VCaP (cell line): ENCODE data around the gene ITPKA.

Source experiments
- H3K27ac ChIP-seq: fragments of 450-650 bp; 2 replicates; pipeline ENCODE4 v1.5.1; 2017
- TF ChIP-seq, protein P1 (sequence below): fragments of 450-650 bp; conservative IDR thresholded peaks from 2 replicates; pipeline ENCODE4 v1.5.1; 2017; ENCODE audit warnings: mild to moderate bottlenecking, moderate library complexity

The ITPKA gene

DNA sequence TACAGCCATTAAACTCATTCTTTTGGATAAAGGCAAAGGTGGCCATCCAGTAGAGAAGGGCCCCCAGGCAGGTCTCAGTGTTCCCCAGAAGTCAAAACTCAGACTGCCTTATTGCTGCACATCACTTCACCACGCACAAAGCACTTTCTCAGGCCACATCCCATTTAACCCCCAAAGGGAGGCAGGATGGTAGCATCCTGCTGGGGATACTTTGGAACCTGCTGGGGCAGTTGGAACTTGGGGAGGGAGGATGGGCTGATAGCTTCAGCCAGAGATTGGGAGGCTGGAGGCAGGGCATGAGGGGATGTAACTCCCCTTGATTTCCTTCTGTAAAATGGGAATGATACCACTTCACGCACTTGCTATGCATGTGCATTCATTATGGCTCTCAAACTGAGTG, 5.0 kb downstream of the ITPKA start:
- no peak overlapping the region for H3K27ac ChIP-seq
- TF ChIP-seq, protein P1, sequence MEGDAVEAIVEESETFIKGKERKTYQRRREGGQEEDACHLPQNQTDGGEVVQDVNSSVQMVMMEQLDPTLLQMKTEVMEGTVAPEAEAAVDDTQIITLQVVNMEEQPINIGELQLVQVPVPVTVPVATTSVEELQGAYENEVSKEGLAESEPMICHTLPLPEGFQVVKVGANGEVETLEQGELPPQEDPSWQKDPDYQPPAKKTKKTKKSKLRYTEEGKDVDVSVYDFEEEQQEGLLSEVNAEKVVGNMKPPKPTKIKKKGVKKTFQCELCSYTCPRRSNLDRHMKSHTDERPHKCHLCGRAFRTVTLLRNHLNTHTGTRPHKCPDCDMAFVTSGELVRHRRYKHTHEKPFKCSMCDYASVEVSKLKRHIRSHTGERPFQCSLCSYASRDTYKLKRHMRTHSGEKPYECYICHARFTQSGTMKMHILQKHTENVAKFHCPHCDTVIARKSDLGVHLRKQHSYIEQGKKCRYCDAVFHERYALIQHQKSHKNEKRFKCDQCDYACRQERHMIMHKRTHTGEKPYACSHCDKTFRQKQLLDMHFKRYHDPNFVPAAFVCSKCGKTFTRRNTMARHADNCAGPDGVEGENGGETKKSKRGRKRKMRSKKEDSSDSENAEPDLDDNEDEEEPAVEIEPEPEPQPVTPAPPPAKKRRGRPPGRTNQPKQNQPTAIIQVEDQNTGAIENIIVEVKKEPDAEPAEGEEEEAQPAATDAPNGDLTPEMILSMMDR = no peak

DNA sequence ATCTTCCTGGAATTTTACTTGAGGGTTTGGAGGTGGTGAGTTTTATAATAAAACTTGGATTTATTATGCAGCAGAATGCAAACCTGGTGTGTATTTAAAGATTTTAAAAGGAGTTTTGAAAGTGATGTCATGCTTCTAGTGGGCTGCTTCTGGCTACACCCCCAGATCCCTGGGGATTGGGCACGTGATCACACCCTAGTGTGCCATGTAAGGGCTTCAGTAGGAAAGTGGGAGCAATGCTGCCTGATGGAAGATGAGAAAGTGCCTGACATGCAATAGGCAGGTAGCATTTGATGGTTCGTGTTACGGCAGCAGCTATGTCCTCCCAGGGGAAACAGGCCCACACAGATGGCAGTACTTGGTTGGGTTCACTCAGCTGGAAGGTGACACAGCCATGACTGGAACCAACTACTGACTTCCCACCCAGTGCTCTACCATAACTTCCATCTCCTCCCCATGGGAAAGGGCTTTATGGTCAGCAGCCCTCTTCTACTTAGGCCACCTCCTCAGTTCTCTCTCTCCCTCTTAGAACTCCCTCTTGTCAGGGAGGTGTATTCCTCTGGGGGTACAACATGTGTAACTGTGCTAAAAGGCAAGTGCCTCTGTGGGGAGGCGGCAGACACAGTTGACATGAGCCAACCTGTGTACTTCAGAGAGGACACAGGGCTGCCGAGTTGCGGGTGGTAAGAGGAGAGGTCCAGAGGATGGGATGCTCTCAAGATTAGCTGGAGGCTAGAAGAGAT, 5.6 kb downstream of the ITPKA start:
- TF ChIP-seq, protein P1 = no peak
- H3K27ac ChIP-seq = no peak overlapping the region

DNA sequence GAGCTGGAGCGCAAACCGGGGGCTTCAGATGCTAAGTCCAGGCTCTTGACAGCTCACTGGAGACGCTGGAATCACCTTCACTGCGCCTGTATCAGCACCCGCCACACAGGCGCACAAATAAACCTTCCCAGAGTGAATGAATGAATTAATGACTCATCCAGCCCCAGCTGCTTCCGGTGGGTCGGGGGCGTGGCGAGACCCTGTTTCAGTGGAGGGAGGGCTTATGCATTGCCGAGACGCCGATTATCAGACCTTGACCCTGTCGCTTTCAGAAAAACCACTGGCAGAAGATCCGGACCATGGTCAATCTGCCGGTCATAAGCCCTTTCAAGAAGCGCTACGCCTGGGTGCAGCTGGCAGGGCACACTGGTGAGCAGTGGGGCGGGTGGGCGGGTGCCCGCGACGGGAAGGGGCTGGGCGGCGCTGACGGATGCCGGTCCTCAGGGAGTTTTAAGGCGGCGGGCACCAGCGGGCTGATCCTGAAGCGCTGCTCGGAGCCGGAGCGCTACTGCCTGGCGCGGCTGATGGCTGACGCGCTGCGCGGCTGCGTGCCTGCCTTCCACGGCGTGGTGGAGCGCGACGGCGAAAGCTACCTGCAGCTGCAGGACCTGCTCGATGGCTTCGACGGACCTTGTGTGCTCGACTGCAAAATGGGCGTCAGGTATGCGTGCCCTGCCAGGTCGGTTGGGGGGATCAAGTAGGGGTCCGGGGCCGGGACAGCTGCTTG, 7.7 kb downstream of the ITPKA start:
- H3K27ac ChIP-seq = no peak overlapping the region
- TF ChIP-seq, protein P1 = no peak

DNA sequence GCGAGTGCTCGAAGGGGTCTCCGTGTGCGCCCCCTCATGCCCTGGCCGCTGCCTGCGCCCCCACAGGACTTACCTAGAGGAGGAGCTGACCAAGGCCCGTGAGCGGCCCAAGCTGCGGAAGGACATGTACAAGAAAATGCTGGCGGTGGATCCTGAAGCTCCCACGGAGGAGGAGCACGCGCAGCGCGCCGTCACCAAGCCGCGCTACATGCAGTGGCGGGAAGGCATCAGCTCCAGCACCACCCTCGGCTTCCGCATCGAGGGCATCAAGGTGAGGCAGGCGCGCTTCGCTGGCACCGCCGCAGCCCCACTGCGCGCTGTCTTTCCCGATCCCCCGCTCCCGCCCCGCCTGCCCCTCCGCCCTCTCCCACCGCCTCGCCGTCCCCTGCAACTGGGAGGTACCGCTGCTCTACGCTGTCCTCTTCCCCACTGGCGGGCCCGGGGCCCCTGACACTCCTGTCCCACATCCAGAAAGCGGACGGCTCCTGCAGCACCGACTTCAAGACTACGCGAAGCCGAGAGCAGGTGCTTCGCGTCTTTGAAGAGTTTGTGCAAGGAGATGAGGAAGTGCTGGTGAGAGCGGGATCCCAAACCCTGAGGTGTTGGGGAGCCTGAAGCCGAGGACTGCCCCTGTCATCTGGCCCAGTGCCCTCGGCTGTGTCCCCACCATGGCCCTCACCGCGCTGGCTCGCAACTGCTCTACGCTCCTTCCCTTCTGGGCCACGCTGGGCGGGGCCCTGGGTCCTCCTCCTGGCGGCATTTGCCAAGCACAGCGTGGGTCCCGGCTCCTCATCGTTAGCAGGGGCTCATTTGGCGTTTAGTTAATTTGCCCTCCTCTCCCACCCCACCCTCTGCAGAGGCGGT, 8.5 kb downstream of the ITPKA start:
- TF ChIP-seq, protein P1 = no peak
- peak overlapping the region; percentile 9; the same call in 1 of the 2 replicates for H3K27ac ChIP-seq

DNA sequence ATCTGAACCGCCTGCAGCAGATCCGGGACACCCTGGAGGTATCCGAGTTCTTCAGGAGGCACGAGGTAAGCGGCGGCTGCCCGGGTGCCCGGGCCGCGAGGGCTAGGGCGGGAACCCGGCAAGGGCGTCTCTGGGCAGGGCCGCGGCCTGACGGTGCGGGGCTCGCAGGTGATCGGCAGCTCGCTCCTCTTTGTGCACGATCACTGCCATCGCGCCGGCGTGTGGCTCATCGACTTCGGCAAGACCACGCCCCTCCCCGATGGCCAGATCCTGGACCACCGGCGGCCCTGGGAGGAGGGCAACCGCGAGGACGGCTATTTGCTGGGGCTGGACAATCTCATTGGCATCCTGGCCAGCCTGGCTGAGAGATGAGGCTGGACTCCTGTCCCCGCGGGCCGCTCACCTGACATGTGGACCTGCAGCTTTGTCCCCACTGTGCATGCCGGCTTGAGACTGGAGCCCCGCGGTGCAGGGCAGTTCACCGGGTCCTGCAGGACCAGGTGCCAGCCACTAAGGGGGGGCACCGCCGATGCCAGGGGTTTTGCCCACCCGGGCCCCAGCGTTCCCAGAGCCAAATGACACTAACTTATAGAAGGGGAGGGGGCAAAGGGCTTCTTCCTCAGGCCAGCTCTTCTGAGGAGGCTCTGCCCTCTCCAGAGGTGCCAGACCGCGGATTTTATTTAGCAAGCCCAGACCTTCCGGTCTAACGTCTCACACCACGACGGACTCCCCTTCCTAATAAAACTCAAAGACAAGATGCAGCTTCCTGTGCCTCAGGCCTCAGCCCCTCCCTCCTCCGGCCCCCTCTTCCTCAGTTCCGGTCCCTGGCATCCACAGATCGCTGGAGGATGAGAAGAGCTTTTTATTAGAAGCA, 9.4 kb downstream of the ITPKA start:
- H3K27ac ChIP-seq = peak overlapping the region; percentile 9; the same call in 1 of the 2 replicates
- TF ChIP-seq, protein P1 = no peak

DNA sequence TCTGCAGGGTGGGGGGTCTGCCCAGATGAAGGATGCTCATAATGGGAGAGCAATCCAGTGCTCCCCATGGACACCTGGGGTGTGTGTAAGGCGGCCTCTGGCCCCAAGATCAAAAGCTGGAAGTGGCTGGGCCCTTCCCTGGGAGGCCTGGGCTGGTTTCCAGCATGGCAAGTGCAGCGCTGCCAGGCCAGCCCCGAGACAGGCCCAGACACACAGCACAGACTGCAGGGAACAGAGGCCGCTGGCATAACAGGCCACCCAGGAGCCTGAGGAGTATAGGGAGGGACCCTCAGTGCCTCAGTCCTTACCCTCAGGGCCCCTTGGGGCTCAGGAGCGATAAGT, 10.0 kb downstream of the ITPKA start:
- H3K27ac ChIP-seq = peak overlapping the region; percentile 9; the same call in 1 of the 2 replicates
- TF ChIP-seq, protein P1 = no peak
